Activated CD4-positive, alpha-beta T cell treated with anti-CD3 and anti-CD28 coated beads for 36 hours (primary cell): ENCODE measurements around the gene SURF2. TPM values are rescaled to one million over a fixed set of nuclear protein-coding genes. Genes with fewer than 3 reads are reported as not detected.

ENCODE experiments used
- total RNA-seq, 2 experiments: library from RNA; stranded (reverse); gene quantifications; one replicate each; pipeline ENCODE4 v1.2.3, GENCODE V29; 2021

SURF2 gene
- total RNA-seq, 2 experiments from 2014 or later = 17.3 to 21.8 TPM

Other genes starting within 250 kb of the SURF2 start
- 10 to 100 TPM; 65.1 to 78.6 TPM for gene RALGDS, start 235.3 kb upstream of the SURF2 start, total RNA-seq
- gene GBGT1, start 192.6 kb upstream of the SURF2 start, total RNA-seq = 1 to 10 TPM; 3.8 to 4.8 TPM
- gene OBP2B, start 147.3 kb upstream of the SURF2 start, total RNA-seq = not detected
- under 1 TPM in 1 of 2 experiments, not detected in 1; 0.09 TPM for gene ABO, start 81.3 kb upstream of the SURF2 start, total RNA-seq
- 10 to 100 TPM; 22.4 to 24.3 TPM for gene SURF6, start 20.4 kb upstream of the SURF2 start, total RNA-seq
- 10 to 100 TPM; 22.9 to 26.4 TPM for gene MED22, start 8.4 kb upstream of the SURF2 start, total RNA-seq
- 1,000 to 10,000 TPM; 3,179 to 3,246 TPM for gene RPL7A, start 8.3 kb upstream of the SURF2 start, total RNA-seq
- gene SURF1, start 63 bp upstream of the SURF2 start, total RNA-seq = 10 to 100 TPM; 17.4 to 29.1 TPM
- 100 to 1,000 TPM; 283 to 349 TPM for gene SURF4, start 19.5 kb downstream of the SURF2 start, total RNA-seq
- under 1 TPM; 0.40 to 0.82 TPM for gene STKLD1, start 19.8 kb downstream of the SURF2 start, total RNA-seq
- 10 to 100 TPM; 25.9 to 34.3 TPM for gene REXO4, start 61.5 kb downstream of the SURF2 start, total RNA-seq
- gene ADAMTS13, start 65.8 kb downstream of the SURF2 start, total RNA-seq = 1 to 10 TPM; 1.7 to 2.5 TPM
- gene CACFD1, start 103.4 kb downstream of the SURF2 start, total RNA-seq = under 1 TPM; 0.87 to 0.90 TPM
- gene SLC2A6, start 122.5 kb downstream of the SURF2 start, total RNA-seq = 1 to 10 TPM; 1.6 to 1.9 TPM
- not detected for gene MYMK, start 168.4 kb downstream of the SURF2 start, total RNA-seq
- gene ADAMTSL2, start 178.2 kb downstream of the SURF2 start, total RNA-seq = under 1 TPM; 0.11 to 0.32 TPM